ENCODE measurements around the gene HARS2.
"Not testable (repeated sequence)": the region's sequence is repeated elsewhere in the genome, so short reads cannot be mapped to it uniquely, and the experiment has no call there.

Gene HARS2, protein sequence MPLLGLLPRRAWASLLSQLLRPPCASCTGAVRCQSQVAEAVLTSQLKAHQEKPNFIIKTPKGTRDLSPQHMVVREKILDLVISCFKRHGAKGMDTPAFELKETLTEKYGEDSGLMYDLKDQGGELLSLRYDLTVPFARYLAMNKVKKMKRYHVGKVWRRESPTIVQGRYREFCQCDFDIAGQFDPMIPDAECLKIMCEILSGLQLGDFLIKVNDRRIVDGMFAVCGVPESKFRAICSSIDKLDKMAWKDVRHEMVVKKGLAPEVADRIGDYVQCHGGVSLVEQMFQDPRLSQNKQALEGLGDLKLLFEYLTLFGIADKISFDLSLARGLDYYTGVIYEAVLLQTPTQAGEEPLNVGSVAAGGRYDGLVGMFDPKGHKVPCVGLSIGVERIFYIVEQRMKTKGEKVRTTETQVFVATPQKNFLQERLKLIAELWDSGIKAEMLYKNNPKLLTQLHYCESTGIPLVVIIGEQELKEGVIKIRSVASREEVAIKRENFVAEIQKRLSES

DNA sequence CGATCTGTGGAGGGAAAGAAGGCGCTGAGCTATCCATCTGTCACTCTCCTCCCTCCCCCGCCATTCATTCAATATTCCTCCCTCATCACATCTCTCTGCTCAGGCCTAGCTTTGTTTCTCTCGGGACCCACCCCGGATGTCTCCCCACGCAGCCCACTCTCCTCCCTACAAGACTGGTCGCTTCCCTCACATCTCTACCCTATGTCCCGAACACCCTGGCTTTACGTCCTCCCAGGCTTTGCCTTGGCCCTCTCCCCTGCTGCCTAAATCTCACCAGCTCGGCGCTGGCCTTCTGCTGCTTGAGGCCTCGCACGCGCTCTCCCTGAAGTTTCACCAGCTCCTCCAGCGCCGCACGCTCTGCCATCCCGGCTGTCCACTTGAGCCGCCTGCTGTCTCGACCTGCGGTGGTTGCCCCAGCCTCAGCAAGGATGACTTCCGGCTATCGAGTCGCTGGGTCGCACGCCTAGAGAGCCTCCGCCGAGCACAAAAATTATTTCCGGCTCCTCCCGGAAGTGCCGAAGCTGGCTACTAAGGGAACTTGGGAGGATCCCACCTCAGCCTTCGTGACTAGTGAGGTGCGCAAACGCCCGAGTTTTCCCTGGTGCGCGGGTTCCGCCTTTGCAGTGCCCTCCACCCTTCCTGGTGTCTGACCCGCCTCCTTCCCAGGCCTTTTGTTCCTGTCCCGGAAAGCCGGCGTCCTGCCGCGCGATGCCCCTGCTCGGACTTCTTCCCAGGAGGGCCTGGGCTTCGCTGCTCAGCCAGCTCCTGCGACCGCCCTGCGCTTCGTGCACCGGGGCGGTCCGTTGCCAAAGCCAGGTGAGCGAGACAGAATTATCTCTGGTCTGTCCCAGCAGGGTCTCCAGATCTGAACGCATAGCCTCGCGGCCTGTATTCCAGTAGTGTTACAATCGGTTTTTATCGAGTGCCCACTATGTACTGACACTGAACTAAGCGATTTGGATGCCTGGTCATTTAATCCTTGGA, at the start of gene HARS2, which contains the start of gene HARS1:
HARS2 (plus strand) TSS at position 515 of the 984 bp plus-strand sequence; CDS start at position 709, 194 bp downstream.
HARS1 (minus strand) TSS at position 430 of the 984 bp plus-strand sequence; CDS start at position 364, 66 bp downstream.
- peak; percentile 79 to 84 for DNase-seq

DNA sequence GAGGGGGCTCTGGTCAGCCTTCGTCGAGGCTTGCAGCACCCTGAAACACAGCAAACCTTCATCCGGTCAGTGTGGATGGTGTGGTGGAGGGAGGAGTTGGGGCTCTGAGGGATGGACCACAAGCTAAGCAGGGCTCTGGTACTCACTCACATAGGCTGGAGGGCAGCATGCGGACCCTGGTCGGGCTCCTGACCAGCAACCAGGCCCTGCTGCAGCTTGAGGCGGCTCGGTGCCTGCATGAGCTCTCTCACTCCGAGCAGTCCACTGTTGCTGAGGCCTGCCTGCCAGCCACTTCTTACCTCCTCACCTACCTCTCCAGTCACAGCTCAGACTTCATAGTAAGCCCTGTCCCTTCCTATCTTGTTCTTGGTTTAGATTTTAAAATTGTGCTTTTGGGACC, 49.5 kb upstream of the HARS2 start:
- no peak for DNase-seq

DNA sequence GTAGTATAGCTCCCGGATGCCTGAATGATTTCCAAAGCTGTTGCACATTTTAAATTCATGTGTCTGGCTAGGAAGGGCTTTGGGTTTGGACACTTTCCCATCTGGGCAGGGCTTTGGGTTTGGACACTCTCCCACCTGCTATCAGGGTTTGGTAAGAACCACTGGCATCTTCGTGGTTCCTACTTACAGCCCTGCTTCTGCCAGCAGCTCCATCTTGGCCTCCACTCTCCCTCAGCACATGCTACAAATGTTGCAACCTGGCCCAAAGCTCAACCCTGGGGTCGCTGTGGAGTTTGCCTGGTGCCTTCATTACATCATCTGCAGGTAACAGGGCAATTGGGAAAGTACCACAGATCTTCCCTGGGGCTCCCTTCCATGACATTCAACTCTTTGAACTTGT, 48.5 kb upstream of the HARS2 start:
- no peak for DNase-seq

DNA sequence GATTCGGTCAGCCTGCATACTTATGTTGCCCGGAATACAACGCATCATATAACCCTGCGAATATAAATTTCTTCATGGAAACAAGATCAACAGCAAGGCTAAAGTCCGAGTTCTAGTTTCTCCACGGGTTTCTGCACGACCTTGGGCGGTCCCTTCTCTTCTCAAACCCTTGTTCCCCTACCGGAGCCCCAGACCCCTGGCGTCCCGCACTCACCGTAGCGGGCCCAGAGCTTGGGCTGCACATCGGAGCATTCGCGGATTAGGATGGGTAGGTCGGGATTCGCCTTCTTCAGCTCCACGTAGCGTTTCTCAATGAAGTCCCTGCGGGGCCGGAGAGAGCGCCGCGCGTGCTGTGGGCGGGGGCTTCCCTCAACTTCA, 44.2 kb upstream of the HARS2 start:
- DNase-seq: no peak

DNA sequence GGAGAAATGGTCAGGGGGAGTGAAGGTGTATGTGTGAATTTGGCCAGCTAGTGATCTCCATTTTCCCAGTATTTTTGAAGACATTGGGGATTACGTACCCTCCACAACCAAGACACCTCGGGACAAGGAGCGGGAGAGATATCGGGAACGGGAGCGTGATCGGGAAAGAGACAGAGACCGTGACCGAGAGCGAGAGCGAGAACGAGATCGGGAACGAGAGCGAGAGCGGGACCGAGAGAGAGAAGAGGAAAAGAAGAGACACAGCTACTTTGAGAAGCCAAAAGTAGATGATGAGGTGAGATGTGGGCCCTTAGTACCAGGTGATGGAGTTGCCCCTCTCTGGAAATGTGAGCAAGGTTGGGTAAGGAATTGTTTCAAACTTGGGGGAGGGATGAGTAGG, 32.4 kb upstream of the HARS2 start:
- no peak for DNase-seq

DNA sequence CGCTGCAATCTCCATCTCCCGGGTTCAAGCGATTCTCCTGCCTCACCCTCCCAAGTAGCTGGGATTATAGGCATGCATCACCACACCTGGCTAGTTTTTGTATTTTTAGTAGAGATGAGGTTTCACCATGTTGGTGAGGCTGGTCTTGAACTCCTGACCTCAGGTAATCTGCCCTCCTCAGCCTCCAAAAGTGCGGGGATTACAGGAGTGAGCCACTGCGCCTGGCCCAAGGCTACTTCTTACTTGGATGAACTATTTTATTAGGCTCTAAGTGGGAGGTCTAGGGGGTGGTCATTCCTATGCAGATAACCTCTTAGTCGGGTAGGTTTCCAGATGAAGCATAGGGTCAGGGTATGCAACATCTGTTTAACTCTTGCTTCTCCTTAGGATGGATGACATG, 30.9 kb upstream of the HARS2 start:
- DNase-seq: not testable (repeated sequence)

DNA sequence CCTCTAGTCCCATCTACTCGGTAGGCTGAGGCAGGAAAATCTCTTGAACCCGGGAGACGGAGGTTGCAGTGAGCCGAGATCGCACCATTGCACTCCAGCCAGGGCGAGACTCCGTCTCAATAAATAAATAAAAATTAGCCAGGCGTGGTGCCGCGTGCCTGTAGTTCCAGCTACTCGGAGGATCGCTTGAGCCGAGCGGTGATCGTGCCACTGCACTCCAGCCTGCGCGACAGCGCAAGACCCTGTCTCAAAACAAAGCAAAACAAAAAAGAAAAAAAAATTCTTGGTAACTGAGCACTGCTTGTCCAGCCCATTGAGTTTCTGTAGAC, 27.3 kb upstream of the HARS2 start:
- no peak for DNase-seq

DNA sequence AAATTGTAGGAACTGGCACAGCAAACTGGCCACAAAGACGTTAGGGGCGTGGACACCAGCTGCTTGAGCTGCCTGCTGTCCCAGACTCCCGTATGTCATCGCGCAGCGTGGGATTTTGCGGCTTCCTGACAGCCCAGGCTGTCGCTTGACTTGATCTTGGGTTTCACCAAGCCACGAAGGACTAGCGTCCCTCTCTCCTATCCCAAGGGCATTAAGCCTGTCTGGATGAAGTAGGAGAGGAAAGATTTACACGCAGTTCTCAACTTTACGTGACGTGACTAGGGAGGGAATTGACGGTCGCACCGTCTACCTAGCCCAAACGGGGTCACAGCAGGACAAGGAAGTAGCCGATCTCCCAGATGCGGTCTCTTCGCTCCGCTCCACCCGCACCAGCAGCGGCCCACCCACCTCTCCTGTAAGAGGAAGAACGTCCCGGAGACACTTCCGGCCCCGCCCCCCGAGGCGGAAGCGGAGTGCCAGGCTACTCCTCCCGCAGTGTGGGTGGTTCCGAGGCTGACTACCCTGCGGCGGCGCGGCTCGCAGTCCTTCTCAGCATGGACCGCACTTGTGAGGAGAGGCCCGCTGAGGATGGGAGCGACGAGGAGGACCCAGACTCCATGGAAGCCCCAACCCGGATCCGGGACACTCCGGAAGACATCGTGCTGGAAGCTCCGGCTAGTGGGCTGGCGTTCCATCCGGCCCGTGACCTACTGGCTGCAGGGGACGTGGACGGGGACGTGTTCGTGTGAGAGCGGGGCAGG, 26.7 kb upstream of the HARS2 start, which contains the start of gene WDR55:
WDR55 (plus strand) TSS at position 546 of the 761 bp plus-strand sequence; CDS start at position 555, 9 bp downstream.
- peak; percentile 67 to 74 for DNase-seq

DNA sequence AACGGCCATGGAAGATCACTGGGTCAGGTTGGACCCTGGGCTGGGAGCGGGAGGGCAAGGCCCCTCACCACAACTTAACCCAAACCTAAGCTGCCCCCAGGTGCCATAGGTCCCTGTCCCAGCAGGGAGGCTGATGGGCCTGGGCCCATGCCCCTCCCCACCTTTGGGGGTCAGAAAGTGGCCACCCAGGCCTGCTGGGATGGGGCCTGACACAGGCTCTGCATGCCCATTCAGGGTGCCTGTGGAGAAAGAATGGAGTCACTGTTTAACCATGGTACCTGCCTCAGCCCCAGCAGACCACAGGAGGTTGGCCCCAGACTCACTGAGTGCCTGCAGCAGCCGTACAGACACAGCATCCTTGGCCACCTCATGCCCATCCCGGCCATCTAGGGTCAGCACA, 20.2 kb upstream of the HARS2 start:
- DNase-seq: not testable (repeated sequence)

DNA sequence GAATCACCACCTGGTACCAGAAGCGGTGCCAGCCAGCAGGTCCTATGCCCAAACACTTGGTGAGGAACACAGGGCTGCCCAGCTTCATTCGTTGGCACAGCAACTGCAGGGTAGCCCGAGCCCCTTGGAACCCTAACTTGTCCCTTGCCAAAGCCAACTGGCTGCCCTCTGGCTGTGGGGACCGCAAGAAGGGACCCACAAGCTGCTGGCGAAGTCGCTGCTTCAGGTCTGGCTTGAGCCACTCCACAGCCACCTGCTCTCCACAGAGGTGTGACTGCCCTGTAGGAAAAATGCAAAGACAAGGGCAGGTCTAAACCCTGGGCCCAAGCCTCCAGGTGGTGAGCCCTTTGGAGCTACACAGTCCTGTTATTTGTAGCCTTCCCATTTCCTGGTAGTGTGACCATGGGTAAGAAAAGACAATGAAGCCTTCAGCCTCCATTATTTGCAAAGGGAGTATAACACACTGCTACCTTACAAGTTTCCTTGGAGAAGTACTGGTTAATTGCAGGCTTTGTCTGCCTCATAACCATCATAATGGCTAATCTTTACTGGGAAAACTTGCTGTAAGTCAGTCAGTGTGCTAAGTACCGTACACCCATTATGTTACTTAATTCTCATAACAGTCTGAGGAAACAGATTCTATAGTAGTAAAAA, 19.7 kb upstream of the HARS2 start:
- DNase-seq: no peak

DNA sequence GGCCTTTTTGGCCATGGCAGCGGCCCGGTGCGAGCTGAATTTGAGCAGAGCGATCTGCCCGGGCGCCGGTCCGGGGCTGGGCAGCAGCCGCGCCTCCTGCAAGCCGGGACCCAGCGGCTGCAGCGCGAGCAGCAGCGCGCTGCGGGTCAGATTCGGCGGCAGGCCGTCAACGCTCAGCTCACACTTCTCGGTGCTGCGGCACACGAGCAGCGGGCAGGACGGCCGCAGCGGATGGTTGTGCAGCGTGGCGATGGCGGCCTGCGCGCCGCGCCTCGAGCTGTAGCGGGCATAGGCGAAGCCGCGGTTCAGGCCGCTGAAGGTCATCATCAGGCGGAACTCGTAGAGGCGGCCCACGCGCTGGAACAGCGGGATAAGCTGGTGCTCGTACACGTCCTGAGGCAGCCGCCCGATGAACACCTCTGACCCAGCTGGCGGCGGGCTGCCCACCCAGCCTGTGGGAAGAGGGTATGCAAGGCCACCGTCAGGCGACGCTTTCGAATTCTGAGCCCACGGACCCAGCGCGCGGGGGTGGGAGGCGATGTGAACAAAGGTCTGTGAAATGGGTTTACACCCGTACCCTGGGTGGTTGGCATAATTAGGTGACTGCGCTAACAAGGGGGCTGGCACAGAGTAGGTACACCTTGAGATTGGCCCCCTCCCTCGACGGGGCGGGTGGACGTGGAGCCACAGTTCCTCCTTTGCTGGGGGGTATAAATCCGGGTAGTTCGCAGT, 18.6 kb upstream of the HARS2 start:
- no peak for DNase-seq

DNA sequence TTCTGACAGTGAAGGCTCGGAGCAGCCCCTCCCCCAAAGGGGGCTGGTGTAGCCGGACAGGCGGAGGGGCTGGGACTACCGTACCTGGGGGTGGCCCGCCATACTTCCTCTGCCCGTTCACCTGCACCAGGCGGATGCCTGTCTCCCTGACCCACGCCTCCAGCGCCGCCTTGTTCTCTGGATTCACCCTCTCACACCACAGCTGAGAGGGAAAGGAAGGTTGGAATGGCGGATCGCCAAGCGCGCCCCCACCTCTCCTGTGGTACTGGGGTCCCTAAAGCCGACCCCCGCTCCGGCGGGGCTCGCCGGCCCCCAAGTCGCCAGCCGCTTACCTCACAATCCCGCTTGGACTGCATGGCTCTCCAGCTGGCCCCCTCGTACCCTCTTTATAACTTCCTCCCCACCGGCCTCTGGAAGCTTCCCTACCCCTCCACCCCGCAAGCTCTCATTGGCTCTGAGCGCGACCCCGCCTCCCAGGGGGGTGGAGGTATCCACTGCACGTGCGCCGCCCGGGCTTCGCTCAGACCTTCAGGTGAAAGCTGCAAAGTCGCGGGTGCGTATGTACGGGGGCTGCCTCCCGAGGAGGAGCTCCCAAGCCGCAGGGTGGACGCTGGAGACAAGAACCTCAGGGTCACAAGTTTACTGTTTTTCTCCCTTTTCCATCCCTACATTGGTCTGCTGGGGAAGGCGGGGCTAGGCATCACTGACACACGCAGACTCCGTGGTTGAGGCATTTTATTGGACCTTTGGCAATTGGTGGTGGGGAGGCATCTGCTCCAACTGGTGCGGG, 17.9 kb upstream of the HARS2 start, which contains the start of gene DND1:
DND1 (minus strand) TSS at position 390 of the 790 bp plus-strand sequence; CDS start at position 356, 34 bp downstream.
- no peak for DNase-seq

DNA sequence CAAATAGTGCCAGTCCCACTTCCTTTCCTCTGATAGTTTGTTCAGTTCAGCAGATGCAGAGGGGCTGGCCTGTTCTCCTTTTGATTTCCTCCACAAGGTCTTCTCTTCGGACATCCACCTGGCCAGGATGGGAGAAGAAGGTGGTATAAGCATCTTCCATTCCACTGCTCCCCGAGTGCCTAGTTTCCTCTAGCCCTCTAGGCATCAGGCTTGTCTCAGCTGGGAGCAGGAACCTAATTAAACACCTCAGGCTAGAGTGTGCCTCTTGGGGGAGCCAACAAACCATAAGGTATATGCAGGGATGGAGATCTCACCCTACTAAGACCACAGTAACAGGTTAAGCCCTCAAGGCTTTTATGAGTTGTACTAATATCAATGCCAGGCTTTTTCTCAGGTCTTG, 17.0 kb upstream of the HARS2 start:
- no peak for DNase-seq

DNA sequence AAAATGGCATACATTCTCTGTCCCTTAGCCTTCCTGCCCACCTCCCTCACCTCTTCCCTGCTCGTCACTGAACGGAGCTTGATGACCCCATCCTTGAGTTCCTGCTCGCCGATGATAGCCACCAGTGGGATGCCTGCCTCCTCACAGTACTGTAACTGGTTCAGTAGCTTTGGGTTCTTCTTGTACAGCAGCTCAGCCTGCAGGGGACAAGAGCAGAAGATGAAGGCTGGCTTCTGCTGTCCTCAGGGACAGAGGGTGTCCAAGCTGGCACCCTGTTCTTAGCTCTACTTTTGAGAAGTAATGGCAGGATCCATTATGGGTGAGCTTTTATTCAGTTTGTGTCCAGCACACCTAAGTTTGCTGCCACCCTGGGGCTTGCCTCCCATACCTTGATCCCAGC, 16.6 kb upstream of the HARS2 start:
- DNase-seq: no peak

DNA sequence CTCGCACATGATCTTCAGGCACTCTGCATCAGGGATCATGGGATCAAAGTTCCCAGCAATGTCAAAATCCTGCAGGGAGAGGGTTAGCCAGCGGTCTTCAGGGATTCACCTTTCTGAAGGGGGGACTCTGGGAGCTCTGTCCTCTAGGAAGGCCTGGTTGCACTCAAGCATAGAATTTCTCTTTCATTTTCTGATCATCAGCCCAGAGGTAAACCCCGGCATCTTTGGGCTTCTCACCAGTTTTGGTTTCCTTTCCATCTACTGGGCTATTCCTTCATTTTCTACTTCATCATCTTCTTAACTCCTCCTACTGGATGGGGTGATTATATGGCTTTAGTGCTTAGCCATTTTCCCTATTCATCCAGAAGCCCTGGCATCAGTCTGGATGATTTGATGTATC, 13.3 kb upstream of the HARS2 start:
- no peak for DNase-seq

DNA sequence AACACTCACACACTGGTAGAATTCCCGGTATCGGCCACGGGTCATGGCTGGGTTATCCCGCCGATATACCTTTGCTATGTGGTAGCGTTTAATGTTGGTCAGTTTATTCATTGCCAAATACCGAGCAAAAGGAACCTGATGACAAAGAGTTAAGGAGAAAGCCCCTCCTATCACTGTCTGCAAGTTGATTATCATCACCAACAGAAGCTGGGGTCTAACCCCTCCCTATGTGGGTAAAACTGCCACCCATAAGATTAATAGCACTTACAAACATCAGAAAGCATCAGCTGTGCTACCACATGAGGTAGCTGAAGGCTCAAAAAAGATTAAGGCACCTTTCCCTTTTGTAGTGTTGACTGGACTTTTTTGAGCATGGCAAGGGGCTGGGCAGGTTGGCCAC, 12.3 kb upstream of the HARS2 start:
- DNase-seq: no peak

DNA sequence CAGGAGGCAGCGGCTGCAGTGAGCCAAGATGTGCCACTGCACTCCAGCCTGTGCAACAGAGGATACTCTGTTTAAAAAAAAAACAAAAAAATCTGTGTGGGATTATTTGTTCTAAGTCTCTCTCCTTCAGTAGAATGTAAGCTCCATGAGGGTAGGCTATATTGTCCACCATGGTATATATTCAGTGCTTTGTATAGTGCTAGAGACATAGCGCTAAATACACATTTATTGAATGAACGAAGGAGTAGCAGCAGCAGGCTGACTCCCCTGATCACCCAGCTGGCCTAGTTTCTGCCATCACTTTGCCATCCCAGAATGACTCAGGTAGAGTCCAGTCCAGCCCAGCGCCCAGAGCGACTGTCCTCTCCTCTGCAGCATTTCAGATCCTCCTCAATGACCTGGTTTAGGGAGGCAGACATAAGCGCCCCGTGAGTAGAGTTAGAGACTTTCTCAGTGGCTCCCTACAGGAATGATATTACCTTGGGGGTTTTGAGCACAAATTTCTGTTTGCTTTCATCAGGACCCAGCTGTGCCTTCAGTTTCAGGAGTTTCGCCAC, 801 bp upstream of the HARS2 start:
- no peak for DNase-seq

DNA sequence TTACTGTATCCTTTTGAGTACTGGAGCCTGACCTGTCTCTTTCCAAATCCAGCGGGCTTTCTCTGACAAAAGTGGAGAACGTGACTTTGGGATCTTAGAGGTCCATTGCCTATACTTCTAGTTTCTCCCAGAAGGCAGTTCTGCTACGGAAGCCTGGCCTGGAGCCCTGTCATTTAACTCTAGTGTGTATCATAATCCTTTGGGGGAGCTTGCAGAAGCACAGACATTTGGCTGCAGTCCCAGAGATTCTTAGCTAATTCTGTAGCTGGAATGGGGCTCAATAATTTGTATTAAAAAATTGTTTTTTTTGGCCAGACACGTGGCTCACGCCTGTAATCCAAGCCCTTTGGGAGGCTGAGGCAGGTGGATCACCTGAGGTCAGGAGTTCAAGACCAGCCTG, 3.0 kb downstream of the HARS2 start:
- DNase-seq: no peak

DNA sequence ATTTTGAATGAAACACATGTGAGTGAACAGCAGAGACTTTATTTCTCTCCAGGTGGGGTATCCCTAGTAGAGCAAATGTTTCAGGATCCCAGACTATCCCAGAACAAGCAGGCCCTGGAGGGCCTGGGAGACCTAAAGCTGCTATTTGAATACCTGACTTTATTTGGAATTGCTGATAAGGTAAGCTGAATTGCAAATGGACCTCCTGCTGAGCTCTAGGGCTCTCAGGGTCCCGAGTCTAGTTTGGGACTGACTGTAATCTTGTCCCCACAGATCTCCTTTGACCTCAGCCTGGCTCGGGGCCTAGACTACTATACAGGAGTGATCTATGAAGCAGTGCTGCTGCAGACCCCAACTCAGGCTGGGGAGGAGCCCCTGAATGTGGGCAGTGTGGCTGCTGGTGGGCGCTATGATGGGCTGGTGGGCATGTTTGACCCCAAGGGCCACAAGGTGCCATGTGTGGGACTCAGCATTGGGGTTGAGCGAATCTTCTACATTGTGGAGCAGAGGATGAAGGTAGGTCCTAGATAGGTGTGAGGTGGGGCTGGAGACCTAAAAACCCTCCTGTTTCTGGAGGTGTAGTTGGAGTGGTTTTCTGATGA, 5.7 kb downstream of the HARS2 start:
- no peak for DNase-seq

Data from NCI-H1930 (cell line).